Lower lobe of right lung (tissue), 2 donors: ENCODE data around the gene IL34. TPM values are rescaled to one million over a fixed set of nuclear protein-coding genes. Genes with fewer than 3 reads are reported as not detected.
A peak's percentile ranks its signal among the peaks of the same experiment; 100 is the strongest.

Experiments used
- ATAC-seq, 2 donors: fragments of 200-7000 bp; cut with Tn5 transposase; one replicate each; pipeline ENCODE4 v1.9.1; 2020 to 2022; ENCODE audit warnings: mild to moderate bottlenecking in 2 of 2, moderate library complexity in 2 of 2
- DNase-seq: peaks from one replicate; pipeline ENCODE4 v3.0.0-alpha.2; 2020
- H3K27ac ChIP-seq: fragments of 200-600 bp; one replicate; pipeline ENCODE4 v1.8.0; 2022
- H3K27me3 ChIP-seq: fragments of 200-600 bp; one replicate; pipeline ENCODE4 v1.8.0; 2022; ENCODE audit warnings: low read depth
- H3K36me3 ChIP-seq: fragments of 200-600 bp; one replicate; pipeline ENCODE4 v1.8.0; 2022; ENCODE audit warnings: mild to moderate bottlenecking
- H3K4me1 ChIP-seq: fragments of 200-600 bp; one replicate; pipeline ENCODE4 v1.8.0; 2022
- H3K4me3 ChIP-seq: fragments of 200-600 bp; one replicate; pipeline ENCODE4 v1.8.0; 2022; ENCODE audit warnings: mild to moderate bottlenecking
- H3K9me3 ChIP-seq: fragments of 200-600 bp; one replicate; pipeline ENCODE4 v1.8.0; 2022
- CTCF ChIP-seq: fragments of 200-600 bp; IDR thresholded peaks from one replicate; pipeline ENCODE4 v1.8.0; 2022; ENCODE audit warnings: antibody characterized with exemption, mild to moderate bottlenecking
- intact Hi-C: fragments of 100-400 bp; cut with DNase I; formaldehyde crosslinking; loops from one replicate; pipeline ENCODE4 v1.11.0; 2022
- total RNA-seq: library from RNA; stranded (reverse); fragmentation: NEBNext Ultra II Directional; extraction: Animal tissue kit (Norgen Biotek cat#: 25700); gene quantifications from one replicate; pipeline ENCODE4 v1.2.1, GENCODE V29; 2021
- donor health status: DM: no; HTN: yes; CAD: no; lungs with severe emphysema.

The IL34 gene
- total RNA-seq, 1 donor from 2014 or later = 2.6 TPM

DNA sequence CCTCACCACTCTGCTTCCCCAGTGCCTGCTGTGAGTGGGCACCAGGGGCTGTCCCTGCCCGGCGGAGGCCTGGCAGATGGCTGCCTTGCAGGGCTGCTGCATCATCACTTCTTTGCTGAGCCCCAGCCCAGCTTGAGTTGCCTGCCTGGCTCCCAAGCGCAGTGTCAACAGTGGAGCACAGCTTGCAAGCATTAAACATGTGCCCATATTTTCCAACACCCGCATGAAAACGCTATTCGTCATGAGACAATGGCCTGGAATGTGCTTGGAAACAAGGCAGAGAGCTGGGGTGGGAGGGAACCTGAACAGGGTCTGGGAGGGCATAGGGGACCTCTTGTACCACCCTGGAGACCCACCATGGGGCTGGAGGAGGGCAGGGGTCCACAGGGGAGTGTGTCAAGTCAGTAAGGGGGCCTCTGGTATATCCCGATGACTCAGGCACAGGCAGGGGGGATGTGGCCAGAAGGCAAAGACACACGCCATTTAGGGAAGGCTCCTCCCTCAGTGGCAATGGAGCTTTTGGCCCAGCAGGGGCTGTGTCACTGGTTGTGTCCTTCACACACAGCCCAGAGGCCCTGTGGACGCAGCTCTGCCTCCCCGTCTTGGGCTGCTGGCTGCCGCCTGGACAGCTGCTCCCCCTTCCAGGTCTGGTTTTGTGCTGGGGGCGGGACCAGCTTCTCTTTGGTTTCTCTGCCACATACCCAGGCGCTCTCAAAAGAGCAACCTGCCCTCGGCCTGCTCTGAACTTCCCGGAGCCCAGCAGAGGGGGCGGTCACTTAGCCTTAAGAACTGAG lies 56.9 kb downstream of the IL34 start:
- Histone ChIP-seq H3K9me3 (no peaks in the 10 kb centered on the region), H3K27ac (peak overlapping the region; percentile 47), H3K4me3 (no peak overlapping the region), H3K36me3 (peaks cover 7% of the 10 kb centered on the region), H3K4me1 (peaks cover 61% of the 10 kb centered on the region), H3K27me3 (no peaks in the 10 kb centered on the region)
- TF ChIP-seq CTCF = peak; percentile 15
- peak; percentile 38 to 53 for ATAC-seq
- intact Hi-C loops = no loop called here
- no peak for DNase-seq

DNA sequence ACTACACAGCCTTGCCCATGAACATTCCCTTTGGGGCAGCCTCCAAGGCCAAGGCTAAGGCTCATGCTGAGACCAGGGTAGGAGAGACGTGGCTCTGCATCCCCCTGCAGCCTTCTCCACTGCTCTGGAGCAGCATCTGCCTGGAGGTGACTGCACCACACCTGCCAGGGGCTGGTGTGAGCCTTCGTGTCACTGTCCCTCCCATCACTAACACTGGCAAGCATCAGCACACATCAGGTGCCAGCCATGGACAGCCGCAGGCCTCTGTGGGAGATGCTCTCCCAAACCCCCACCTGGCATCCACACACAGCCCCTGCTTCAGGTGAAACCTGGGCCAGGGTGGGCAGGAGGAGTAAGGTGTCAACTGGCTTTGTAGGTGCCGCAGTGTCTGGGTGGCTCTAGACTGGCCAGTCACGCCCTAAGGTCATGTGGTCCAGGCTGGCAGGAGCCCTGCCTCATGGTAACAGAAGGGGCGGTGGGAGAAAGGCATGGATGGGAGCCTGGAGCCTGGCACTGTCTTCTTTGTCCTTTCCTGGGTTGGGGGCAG lies 57.5 kb downstream of the IL34 start:
- intact Hi-C loops = no loop called here
- no peak overlapping the region for H3K4me3 ChIP-seq
- no peaks in the 10 kb centered on the region for H3K9me3 ChIP-seq
- H3K27me3 ChIP-seq = no peaks in the 10 kb centered on the region
- TF ChIP-seq CTCF = no peak
- peak overlapping the region; percentile 47 for H3K27ac ChIP-seq
- H3K36me3 ChIP-seq = peaks cover 5% of the 10 kb centered on the region
- ATAC-seq (no peak), DNase-seq (no peak)
- peaks cover 65% of the 10 kb centered on the region for H3K4me1 ChIP-seq

DNA sequence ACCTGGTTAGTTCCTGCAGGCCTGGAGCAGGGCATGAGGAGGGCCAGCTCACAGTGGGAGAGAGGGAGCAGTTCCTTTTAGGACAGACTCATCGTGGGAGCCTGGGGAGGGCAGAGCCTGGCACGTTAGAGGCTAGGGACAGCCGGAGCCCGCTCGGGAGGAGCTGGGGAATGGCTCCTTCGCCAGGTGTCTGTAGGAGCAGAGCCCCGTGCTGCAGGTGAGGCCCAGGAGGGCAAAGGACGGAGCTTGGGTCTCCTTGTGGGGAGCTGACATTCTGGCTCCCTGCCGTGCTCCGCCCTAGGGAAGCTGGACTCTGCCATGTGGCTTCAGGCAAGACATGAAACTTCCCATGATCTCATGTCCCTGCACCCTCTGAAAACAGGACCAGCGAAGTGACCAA lies 58.2 kb downstream of the IL34 start:
- H3K27ac ChIP-seq = no peak overlapping the region
- DNase-seq = no peak

DNA sequence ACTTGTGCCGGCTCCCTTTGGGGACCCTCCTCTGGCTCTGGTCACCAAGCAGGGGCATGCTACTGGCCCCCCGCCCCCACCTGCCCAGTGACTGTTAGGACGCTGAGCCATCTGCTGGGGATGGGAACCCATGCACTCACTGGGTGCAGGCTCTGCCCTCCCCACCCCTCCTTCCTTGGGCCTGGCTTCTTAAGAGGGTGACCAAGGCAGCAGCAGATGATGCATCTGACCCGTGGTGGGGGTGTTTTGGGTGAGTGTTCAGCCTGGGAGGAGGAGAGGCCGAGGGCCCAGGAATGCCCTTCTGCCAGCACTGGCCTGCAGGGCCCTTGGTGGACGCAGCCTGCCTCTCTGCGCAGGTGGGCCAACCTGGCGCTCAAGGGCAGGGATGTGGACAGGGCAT lies 58.7 kb downstream of the IL34 start:
- TF ChIP-seq CTCF = no peak
- ATAC-seq = no peak

More for the DNA sequence above, 58.2 kb downstream of the IL34 start:
- peaks cover 71% of the 10 kb centered on the region for H3K4me1 ChIP-seq
- no peak overlapping the region for H3K4me3 ChIP-seq
- H3K9me3 ChIP-seq = no peaks in the 10 kb centered on the region
- no peaks in the 10 kb centered on the region for H3K27me3 ChIP-seq
- peaks cover 6% of the 10 kb centered on the region for H3K36me3 ChIP-seq
- intact Hi-C loops = no loop called here
- TF ChIP-seq CTCF = no peak
- ATAC-seq = no peak

GRCh38 chr16:70706948-70707465 lies 60.6 kb downstream of the IL34 start:
- intact Hi-C loops = no loop called here
- Histone ChIP-seq H3K4me3 (no peak overlapping the region), H3K27me3 (no peaks in the 10 kb centered on the region), H3K36me3 (peaks cover 6% of the 10 kb centered on the region), H3K9me3 (no peaks in the 10 kb centered on the region), H3K27ac (peak overlapping the region; percentile 56), H3K4me1 (peaks cover 70% of the 10 kb centered on the region)
- no peak for TF ChIP-seq CTCF
- ATAC-seq (no peak), DNase-seq (no peak)

More for the DNA sequence above, 58.7 kb downstream of the IL34 start:
- no peak overlapping the region for H3K4me3 ChIP-seq
- H3K27ac ChIP-seq = no peak overlapping the region
- peaks cover 6% of the 10 kb centered on the region for H3K36me3 ChIP-seq
- peaks cover 74% of the 10 kb centered on the region for H3K4me1 ChIP-seq
- no peaks in the 10 kb centered on the region for H3K9me3 ChIP-seq
- no peak for DNase-seq
- intact Hi-C loops = no loop called here
- no peaks in the 10 kb centered on the region for H3K27me3 ChIP-seq
